ENCODE data around the gene GDF11.

Gene GDF11

DNA sequence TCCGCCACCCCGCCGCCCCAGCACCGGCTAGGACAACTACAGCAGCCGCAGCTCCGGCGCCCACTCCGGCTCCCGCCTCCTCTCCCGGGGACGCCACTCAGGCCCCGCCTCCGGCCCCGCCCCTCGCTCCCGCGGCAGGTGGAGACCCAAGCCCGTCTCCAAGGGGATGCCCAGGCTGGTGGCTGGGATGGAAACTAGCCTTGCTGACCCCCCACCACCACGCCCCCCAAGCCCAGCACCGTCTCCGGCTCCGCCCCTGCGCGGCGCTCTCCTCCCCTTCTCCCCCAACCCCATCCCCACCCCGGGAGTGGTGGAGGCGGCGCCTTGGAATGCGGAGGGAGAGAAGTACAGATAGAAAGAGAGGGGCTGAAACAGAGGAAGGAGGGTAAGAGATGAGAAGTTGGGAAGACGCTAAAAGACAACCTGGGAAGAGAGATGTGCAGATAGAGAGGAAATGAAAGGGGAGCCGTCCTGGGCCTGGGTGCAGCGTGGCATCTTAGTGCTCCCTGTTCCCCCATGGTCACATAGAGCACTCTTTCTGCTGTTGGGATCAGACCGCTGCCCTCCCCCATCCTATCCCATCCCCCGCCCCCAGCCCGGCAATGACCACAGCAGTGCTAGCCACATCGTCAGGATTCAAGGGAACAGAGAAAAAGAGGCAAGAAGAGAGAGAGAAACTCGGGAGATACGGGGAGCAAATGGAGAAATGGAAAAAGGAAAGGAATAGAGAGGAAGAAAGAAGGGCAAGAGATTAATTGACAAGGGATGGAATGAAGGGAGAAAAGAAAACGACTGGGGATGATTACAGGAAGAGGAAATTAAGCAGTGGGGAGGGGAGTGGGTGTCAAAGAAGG, 34.9 kb upstream of the GDF11 start, which contains the start of gene ITGA7:
Gene ITGA7 (minus strand): TSS at position 64 of the 854 bp plus-strand sequence. CDS start 222 bp downstream, outside the sequence.
- DNase-seq: peak; percentile 37 to 67

DNA sequence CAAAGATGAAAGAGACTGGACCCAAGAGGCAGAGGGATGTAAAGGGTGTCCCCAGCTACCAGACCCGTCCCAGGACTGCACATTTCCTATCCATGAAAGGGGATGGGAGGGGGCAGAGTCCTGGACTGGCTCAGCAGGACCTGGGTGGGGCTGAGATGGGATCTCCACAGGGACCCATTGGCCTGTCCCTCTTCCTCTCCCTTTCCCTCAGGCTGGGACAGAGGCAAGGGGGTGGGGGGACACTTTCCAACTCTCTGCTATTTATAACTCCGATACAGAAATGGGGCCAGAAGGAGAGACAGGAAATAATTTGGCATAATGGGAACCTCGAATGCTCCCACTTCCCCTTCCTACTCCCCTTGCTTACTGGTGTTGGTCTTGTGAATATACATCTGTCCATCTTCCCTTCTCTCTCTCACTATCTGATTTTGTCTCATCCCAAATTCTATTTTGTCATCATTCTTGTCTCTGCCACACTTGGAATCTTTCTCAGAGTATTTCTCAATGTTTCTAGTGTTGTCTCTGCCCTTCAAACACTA, 34.2 kb upstream of the GDF11 start:
- no peak for DNase-seq

DNA sequence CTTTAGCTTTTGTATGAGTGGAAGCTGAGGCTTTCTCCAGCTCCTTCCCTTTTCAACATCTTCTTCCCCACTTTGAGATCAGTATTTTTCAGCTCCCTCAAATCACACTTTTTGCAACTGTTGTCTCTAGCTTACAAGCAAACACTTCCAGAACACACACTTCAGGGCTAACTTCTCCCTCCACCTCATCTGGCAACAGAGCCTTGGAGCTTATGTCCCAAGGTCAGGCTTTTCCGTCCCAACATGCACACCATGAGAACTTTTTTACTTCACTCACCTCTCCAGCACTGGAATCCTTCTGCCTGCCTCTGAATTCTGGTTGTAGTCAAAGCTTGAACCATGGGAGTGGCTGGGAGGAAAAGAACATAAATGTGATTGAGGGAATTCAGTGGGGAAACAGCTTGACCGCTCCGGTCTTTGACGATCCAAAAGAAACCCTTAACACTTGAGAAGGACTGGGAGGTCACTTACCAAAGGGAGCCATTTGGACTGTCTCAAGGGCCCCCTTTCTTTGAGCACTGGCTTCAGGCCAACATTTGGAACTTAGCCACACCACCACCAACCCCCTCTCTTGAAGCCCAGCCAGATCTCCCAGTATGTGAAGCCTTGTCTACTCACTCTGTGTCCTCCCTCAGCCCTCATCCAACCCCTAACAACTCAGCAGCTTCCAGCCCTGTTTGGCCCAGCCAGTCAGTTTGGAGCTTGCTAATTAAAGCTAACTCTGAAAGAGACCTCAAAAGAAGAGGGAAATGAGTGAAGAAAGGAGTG, 31.0 kb upstream of the GDF11 start:
- DNase-seq: no peak

DNA sequence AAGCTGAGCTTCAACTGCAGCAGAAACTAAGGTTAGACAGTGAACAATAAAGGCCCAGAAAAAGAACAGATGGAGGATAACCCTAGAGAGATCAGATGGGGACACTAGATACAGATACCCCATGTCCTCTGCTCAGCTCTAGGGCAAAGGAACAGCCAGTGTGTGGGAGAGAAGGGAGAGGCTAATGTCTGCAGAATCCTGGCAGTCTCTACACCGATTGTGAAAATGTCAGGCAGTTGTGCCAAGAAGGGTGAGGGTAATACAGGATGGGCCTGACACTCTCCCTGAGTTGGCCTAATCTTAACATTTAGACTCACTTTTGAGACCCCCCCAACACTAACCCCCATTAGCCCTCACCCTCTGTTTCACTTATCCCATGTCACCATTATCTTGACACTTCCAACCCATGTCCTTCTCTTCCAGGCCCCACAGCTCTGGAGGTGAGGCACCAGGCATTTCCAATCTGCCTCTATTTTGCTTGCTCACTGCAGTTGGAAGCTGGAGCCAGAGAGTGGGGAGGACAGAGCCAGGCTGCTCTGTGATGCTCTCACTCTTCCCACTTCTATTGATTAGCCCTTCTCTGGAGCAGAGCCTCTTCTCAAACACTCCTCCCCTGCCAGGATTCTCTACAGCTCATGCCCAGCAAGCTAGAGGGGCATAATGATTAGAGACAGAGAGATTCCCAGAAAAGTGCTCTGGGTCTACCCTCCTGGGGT, 30.1 kb upstream of the GDF11 start:
- DNase-seq: no peak

DNA sequence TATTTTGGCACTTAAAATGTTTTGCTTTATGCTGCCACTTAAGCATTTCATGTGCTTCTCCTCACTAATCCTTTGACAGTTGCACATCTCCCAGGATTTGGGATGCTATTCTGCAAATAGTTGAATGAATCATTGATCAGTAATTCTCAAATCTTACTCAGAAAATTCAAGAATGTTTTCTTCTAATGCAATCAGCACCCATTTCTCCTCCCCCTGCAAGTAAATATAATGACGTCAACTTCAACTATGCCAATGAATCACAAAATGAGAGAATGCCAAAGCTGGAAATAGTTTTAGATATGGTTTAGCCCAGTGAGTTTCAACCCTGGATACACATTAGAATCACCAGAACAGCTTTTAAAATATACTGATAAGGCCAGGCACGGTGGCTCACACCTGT, 29.2 kb upstream of the GDF11 start:
- DNase-seq: no peak

DNA sequence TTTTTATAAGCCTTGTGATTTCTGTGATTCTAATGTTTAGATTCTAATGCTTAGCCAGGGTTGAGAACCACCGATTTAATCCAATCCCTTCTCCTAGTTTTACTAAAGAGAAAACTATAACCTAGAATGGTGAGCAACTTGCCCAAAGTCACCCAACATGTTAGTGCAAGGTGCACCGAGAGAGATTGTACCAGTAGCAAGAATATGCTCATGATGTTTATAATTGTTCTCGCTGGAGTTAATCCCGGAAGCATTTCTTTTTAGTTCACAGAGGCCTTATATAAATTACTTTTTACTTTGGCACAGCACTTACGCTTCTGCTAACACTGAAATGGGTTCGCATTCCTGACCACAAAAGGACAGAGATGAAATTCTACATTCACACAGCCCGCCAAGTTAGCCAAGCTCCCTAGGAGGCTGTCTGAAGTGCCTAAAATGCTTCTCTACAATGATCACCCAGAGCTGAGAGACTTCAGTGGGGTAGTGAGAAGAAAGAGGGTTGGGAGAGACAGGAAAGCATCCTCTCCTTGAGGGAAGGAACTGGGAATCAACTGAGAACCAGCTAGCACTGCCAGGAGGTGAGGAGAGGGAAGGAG, 27.7 kb upstream of the GDF11 start:
- no peak for DNase-seq

DNA sequence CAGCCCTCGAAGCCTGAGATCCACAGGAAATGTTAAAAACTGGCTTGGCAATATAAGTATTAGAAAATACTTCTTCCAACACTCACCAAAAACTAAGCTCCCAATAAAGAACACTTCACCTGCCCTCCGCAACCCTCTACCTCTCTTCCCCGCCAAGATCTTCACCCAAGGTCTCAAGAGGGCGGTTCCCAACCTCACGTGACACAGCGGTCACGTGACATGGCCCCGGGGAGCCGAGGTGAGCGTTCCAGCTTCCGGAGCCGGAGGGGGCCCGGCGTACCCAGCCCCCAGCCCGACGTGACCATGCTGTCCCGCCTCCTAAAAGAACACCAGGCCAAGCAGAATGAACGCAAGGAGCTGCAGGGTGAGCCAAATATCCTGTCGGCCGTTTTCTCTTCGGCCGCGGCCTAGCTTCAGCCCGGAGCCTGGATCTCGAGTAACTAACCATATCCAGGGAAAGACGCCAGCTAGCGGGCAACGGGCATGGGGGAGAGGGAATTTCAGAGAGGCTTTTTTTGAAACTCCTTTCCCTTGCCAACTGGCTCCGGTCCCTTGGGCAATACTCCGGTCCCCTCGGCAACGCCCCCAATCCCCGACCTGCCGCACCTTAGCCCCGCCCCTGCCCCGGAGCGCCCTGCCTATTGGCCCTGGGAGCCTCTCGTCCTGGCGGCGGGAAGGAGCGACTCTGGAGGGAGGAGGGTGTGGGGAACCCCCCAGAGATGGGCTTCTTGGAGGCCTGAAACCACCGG, 26.9 kb upstream of the GDF11 start, which contains the start of gene BLOC1S1:
Gene BLOC1S1 (plus strand): TSS at position 214 of the 749 bp plus-strand sequence. CDS start 6 bp downstream, at position 220.
- DNase-seq: peak; percentile 88 to 92

DNA sequence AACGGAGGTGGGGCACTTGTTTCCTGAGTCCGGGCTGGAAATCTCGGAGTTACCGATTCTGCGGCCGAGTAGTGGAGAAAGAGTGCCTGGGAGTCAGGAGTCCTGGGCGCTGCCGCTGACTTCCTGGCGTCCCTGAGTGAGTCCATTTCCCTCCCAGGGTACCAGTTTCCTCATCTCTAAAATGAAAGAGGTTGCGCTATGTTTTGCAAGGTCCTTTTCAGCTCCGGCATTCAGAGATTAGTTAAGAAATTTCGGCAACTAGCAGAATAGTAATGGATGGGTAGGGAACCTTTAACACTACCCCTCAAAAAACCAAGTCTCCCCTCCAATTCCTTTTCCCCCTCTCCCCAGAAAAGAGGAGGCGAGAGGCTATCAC, 26.4 kb upstream of the GDF11 start:
- DNase-seq: no peak

DNA sequence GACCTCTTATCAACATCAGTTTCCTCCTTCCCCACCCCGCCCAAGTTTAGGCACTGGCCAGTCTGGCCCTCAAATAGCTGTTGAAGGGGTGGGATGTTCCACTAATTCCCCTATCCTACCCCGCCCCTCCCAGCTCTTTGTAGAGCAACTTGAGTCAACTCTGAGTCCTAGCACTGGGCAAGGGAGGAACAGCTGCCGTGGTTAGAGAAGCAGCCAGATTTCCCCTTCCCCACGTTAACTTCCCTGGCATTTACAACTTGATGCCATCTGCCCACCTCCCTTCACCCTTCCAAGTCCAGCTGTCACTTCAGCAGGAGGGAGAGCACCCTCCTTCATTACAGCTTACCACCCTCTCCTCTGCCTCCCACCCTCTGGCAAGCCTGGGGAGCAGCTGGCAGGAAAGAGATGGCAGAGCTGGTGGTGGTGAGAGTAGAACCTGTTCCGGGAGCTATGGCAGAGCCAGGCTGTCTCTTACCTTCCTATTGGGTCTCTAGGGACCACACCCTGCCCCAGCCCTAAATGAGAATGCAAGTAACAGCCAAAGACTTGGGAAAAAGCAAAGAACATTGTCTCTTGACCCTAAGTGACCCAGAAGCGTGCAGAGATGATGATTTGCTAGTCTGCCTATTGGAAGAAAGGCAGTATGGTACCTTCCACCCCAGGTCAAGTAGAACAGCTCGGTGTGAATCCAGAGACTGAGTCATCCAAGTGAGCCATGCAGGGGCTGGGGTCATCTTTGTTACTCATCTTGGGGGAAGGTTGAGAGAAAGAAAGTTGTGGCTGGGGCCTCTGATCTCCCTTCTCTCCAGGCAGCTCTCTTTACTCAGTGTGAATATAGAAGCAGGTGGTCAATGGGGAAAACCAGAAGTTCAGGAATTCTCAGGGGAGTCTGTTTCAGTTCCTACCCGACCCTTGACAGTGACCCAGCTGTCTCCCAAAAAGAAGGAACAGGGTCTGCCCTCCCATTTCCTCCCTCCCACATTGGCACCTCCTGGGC, 25.6 kb upstream of the GDF11 start:
- no peak for DNase-seq

DNA sequence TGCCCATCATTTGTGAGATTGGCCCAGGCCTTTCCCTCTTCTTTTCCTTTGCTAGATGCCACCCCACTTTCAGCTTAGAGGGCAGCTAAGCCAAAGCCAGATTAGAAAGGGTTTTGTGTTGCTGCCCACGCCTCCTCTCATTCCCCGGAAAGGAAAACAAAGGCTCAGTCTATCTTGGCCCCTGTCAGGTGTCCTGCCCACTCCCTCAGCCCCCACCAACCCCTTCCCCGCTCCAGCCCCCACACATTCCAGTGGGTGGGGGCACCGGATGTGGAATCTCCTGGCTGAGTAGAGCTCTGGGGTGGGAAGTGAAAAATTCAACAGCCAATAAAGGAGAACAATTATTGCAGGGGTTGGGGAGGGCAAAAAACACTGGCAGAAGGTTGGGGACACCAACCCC, 24.9 kb upstream of the GDF11 start:
- no peak for DNase-seq

DNA sequence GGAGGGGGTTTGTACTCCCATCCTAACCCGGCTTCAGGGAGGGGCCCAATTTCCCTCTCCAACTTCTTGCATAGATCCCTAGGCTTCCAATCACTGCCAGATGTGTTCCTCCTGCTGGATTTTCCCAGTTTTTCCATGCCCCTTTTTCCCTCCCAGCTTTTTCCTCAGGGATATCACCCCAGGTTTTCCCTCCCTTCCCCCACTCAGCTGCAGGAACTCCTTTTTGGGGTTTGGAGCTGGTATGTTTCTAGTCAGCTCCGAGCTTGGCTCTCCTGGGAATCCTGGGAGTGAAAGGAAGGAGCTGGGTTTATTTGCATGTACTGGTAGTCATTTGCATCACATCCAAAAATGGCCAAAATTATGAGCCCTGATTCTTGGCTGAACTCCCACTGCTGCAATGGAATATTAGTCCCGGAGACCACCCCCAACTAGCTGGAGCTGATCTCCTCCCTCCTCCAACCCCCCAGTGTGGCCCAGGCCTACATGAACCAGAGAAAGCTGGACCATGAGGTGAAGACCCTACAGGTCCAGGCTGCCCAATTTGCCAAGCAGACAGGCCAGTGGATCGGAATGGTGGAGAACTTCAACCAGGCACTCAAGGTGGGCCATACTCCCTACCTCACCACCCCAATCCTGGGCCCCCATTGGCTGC, 24.2 kb upstream of the GDF11 start:
- no peak for DNase-seq

DNA sequence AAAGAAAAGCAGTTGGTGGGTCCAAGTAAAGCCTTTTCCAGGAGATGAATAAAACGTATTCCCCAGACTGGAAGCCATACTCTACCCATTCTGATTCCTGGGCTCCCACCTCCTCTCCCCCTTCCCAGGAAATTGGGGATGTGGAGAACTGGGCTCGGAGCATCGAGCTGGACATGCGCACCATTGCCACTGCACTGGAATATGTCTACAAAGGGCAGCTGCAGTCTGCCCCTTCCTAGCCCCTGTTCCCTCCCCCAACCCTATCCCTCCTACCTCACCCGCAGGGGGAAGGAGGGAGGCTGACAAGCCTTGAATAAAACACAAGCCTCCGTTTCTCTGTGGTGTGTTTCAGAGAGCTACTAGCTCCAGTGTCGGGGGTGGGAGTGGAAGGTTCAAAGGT, 23.6 kb upstream of the GDF11 start:
- no peak for DNase-seq

DNA sequence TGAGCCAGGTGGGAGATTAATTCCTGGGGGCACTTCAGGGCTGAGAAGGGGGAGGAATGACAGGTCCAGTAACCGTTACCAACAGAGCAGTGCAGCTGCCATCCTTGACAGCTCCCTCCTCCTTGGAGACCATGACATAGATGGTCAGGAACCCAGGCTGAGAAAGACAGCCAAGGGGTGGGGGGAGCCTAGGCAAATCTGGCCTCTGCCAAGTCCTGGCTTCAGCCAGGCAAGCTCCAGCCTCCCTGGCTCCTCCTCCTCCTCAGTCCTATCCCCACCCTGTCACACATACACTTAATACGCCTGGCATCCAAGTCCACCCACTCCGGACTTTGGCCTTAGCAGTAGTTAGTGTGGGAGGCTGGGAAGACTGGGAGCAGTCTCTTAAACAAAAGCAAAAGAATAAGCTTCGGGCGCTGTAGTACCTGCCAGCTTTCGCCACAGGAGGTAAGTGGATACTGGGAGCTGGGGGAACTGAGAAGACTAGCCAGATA, 22.8 kb upstream of the GDF11 start, which contains the start of gene RDH5:
Gene RDH5 (plus strand): TSS at position 323 of the 494 bp plus-strand sequence. CDS start 792 bp downstream, outside the sequence.
- no peak for DNase-seq

DNA sequence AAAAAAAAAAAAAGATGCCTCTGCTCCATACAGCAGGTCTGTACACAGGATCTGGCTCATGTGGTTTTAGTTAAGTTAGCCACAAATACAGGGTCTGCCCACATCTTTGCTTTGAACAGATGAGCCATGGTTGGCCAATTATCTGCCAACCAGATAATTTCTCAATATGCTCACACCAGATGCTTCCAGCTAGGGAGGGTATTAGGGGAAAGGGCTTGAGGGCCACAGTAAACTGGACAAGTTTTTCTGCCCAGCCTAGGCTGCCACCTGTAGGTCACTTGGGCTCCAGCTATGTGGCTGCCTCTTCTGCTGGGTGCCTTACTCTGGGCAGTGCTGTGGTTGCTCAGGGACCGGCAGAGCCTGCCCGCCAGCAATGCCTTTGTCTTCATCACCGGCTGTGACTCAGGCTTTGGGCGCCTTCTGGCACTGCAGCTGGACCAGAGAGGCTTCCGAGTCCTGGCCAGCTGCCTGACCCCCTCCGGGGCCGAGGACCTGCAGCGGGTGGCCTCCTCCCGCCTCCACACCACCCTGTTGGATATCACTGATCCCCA, 22.0 kb upstream of the GDF11 start:
- no peak for DNase-seq

DNA sequence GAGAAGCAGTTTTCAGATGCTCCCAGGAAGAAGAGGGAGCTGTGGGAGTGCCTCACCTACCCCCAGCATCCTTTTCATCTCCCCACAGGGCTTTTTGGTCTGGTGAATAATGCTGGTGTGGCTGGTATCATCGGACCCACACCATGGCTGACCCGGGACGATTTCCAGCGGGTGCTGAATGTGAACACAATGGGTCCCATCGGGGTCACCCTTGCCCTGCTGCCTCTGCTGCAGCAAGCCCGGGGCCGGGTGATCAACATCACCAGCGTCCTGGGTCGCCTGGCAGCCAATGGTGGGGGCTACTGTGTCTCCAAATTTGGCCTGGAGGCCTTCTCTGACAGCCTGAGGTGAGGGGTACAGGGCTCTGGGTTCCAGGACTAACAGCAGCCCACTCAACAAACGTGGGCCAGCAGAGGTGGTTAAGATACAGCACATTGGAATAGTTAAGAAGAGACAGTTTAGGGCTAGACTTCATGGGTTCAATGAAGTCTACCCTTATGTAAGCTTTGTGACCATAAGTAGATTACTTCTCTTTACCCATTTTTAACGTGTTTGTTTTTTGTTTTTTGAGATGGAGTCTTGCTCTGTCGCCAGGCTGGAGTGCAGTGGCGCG, 21.2 kb upstream of the GDF11 start:
- DNase-seq: no peak

DNA sequence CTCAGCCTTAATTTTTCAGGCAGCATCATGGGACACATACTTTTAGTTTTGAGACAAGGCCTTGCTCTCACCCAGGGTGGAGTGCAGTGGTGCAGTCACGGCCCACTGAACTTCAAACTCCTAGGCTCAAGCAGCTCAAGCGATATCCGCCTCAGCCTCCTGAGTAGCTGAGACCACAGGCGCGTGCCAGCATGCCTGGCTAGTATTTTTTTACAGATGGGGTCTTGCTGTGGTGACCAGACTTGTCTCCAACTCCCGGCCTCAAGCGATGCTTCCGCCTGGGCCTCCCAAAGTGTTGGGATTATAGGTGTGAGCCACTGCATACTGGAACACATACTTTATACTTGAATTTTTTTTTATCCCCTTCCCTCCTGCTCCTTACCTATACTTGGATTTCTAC, 20.0 kb upstream of the GDF11 start:
- no peak for DNase-seq

DNA sequence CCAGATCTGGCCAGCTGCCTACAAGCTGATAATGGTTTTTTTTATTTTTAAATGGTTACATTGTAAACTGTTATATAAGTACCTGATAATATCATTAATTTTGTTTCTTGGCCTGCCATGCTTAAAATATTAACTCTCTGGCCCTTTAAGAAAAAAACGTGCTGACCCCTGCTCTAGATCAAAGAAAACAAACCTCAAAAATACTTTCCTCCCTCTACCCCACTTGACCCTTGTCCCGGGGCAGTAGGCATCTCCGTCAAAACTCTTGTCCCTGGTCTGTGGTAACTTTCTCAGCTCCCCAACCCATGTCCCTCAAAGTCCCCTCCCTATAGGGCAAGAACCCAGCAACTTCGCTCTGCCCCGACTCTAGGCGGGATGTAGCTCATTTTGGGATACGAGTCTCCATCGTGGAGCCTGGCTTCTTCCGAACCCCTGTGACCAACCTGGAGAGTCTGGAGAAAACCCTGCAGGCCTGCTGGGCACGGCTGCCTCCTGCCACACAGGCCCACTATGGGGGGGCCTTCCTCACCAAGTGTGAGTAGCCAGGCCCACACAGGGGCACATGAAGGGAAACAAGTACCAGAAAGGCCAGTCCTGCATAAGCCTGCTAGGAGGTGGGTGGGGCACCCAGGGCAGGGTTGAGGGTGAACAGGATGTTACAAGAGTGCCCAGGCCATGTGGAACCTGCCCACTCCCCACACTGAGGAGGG, 19.3 kb upstream of the GDF11 start:
- no peak for DNase-seq
